DND-41 (cell line): ENCODE measurements around the gene LRRC3.

Experiments
- CTCF ChIP-seq: IDR thresholded peaks from 2 replicates; pipeline ENCODE4 v1.5.1; 2012; ENCODE audit warnings: borderline replicate concordance, low read length, moderate library complexity, mild to moderate bottlenecking; ENCODE audit not compliant: poor library complexity, severe bottlenecking; ENCODE audit errors: extremely low read depth
- EZH2 ChIP-seq: IDR thresholded peaks from 3 replicates; pipeline ENCODE4 v1.6.1; 2012; ENCODE audit warnings: borderline replicate concordance, low read depth, mild to moderate bottlenecking, moderate library complexity, low read length, inconsistent platforms; ENCODE audit not compliant: severe bottlenecking

DNA sequence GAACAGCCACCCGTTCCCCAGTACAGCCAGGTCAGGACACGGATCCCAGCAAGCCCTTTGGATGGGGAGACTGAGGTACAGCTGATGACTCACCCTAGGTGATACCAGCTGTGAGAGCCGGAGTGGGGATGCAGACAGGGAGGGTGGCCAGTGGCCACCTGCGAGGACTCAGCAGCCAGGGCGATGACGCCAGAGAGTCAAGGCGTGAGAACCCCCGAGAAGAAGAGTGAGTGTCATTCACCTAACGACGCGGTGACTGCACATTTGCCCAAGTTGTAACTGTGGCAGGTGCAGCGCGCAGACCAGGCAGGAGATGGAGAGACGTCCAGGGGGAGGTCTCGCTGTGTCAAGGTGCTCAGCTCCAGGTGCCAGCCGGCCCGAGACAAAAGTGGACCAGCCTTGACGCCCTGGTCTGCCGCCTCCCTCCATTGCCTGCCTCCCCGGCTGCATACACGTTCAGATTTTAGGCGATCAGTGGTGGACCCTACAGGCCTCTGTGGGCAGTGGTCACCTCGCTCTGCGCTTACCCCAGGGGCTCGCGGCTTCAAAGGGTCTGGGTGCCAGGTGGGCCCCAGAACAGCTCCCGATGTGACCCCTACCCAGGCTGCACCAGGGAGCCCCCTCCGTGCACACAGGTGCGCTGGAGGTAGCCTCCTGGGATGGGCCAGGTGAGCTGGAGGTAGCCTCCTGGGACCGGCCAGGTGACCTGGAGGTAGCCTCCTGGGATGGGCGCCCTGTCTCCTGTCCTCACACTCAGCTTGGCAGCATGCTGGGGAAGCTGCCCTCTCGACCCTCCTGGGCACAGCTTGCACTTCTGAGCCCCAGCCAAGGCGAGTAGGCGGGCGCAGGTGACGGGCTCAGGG, 11.9 kb downstream of the LRRC3 start:
- no peak for TF ChIP-seq CTCF
- TF ChIP-seq EZH2 = no peak
